Renal pelvis (tissue), 12 donors: ENCODE data around the gene SYT1. TPM values are rescaled to one million over a fixed set of nuclear protein-coding genes. Genes with fewer than 3 reads are reported as not detected.
"Not testable (repeated sequence)": the region's sequence is repeated elsewhere in the genome, so short reads cannot be mapped to it uniquely, and the experiment has no call there.

Experiments
- DNase-seq: peaks from one replicate; pipeline ENCODE4 v3.0.0-alpha.2; 2013
- long read RNA-seq, 16 experiments: transcript quantifications; one replicate each; lab custom pipeline, GENCODE V29; 2026
- polyA plus RNA-seq, 3 donors: library from polyadenylated mRNA; unstranded; fragments of 120-200 nt; gene quantifications; one replicate each; pipeline ENCODE4 v1.2.1, GENCODE V29; 2013; ENCODE audit not compliant: insufficient read length in 3 of 3

Gene SYT1
- 10 to 100 TPM; 16.4 to 19.0 (median 17.3) TPM for polyA plus RNA-seq
- long read RNA-seq, donor 1, full-length matches to known transcripts, result 3 of 3 reads
- long read RNA-seq, donor 1, partial matches to known transcripts, result 0 of 3 reads
- long read RNA-seq, donor 1, other reads (novel, unspliced or antisense), result 0 of 3 reads
- long read RNA-seq, donor 2, full-length matches to known transcripts, result 1 of 1 reads
- long read RNA-seq, donor 2, partial matches to known transcripts, result 0 of 1 reads
- long read RNA-seq, donor 2, other reads (novel, unspliced or antisense), result 0 of 1 reads
- long read RNA-seq, donor 3, full-length matches to known transcripts, result 4 of 14 reads
- long read RNA-seq, donor 3, partial matches to known transcripts, result 10 of 14 reads
- long read RNA-seq, donor 3, other reads (novel, unspliced or antisense), result 0 of 14 reads
- long read RNA-seq, donor 4, full-length matches to known transcripts, result 3 of 3 reads
- long read RNA-seq, donor 4, partial matches to known transcripts, result 0 of 3 reads
- long read RNA-seq, donor 4, other reads (novel, unspliced or antisense), result 0 of 3 reads
- long read RNA-seq, donor 5, full-length matches to known transcripts, result 1 of 1 reads
- long read RNA-seq, donor 5, partial matches to known transcripts, result 0 of 1 reads
- long read RNA-seq, donor 5, other reads (novel, unspliced or antisense), result 0 of 1 reads
- long read RNA-seq, donor 6, full-length matches to known transcripts, result 2 of 102 reads
- long read RNA-seq, donor 6, partial matches to known transcripts, result 89 of 102 reads
- long read RNA-seq, donor 6, other reads (novel, unspliced or antisense), result 11 of 102 reads
- long read RNA-seq, donor 7, full-length matches to known transcripts, result 4 of 14 reads
- long read RNA-seq, donor 7, partial matches to known transcripts, result 10 of 14 reads
- long read RNA-seq, donor 7, other reads (novel, unspliced or antisense), result 0 of 14 reads
- long read RNA-seq, donor 8, full-length matches to known transcripts, result 9 of 14 reads
- long read RNA-seq, donor 8, partial matches to known transcripts, result 5 of 14 reads
- long read RNA-seq, donor 8, other reads (novel, unspliced or antisense), result 0 of 14 reads
- long read RNA-seq, donor 9, full-length matches to known transcripts, result 2 of 7 reads
- long read RNA-seq, donor 9, partial matches to known transcripts, result 5 of 7 reads
- long read RNA-seq, donor 9, other reads (novel, unspliced or antisense), result 0 of 7 reads
- long read RNA-seq, donor 10, full-length matches to known transcripts, result 3 of 3 reads
- long read RNA-seq, donor 10, partial matches to known transcripts, result 0 of 3 reads
- long read RNA-seq, donor 10, other reads (novel, unspliced or antisense), result 0 of 3 reads
- long read RNA-seq, donor 11, full-length matches to known transcripts, result 1 of 7 reads
- long read RNA-seq, donor 11, partial matches to known transcripts, result 6 of 7 reads
- long read RNA-seq, donor 11, other reads (novel, unspliced or antisense), result 0 of 7 reads
- long read RNA-seq, donor 12, full-length matches to known transcripts, result 2 of 2 reads
- long read RNA-seq, donor 12, partial matches to known transcripts, result 0 of 2 reads
- long read RNA-seq, donor 12, other reads (novel, unspliced or antisense), result 0 of 2 reads
- long read RNA-seq, donor 13, full-length matches to known transcripts, result 2 of 2 reads
- long read RNA-seq, donor 13, partial matches to known transcripts, result 0 of 2 reads
- long read RNA-seq, donor 13, other reads (novel, unspliced or antisense), result 0 of 2 reads
- long read RNA-seq, donor 14, result 0 reads
- long read RNA-seq, donor 15, full-length matches to known transcripts, result 3 of 13 reads
- long read RNA-seq, donor 15, partial matches to known transcripts, result 10 of 13 reads
- long read RNA-seq, donor 15, other reads (novel, unspliced or antisense), result 0 of 13 reads
- long read RNA-seq, donor 16, full-length matches to known transcripts, result 6 of 6 reads
- long read RNA-seq, donor 16, partial matches to known transcripts, result 0 of 6 reads
- long read RNA-seq, donor 16, other reads (novel, unspliced or antisense), result 0 of 6 reads

- DNase-seq, result peak; percentile 85
Measured at GRCh38 chr12:78864403-78864869, at the start of gene SYT1. Gene SYT1 (plus strand): TSS chr12:78864774.

- no peak for DNase-seq
Measured at GRCh38 chr12:78818487-78818886, 46.1 kb upstream of the SYT1 start.

- no peak for DNase-seq
Measured at GRCh38 chr12:78820946-78821345, 43.6 kb upstream of the SYT1 start.

GRCh38 chr12:78824918-78825317 lies 39.7 kb upstream of the SYT1 start:
- DNase-seq, result no peak

GRCh38 chr12:78829690-78830089 lies 34.9 kb upstream of the SYT1 start:
- DNase-seq, result no peak

- DNase-seq, result no peak
Measured at GRCh38 chr12:78835493-78835892, 29.1 kb upstream of the SYT1 start.

- DNase-seq, result not testable (repeated sequence)
Measured at GRCh38 chr12:78840518-78841019, 24.0 kb upstream of the SYT1 start.

GRCh38 chr12:78853231-78853630 lies 11.3 kb upstream of the SYT1 start:
- no peak for DNase-seq

GRCh38 chr12:78863482-78864402 lies 832 bp upstream of the SYT1 start:
- DNase-seq, result peak; percentile 34

GRCh38 chr12:78864870-78865463 lies 393 bp downstream of the SYT1 start:
- peak; percentile 52 for DNase-seq

- DNase-seq, result peak; percentile 11
Measured at GRCh38 chr12:78865516-78865915, 942 bp downstream of the SYT1 start.

- DNase-seq, result no peak
Measured at GRCh38 chr12:78866518-78866917, 1.9 kb downstream of the SYT1 start.

GRCh38 chr12:78870539-78870938 lies 6.0 kb downstream of the SYT1 start:
- DNase-seq, result no peak

GRCh38 chr12:78871566-78871965 lies 7.0 kb downstream of the SYT1 start:
- no peak for DNase-seq

- DNase-seq, result no peak
Measured at GRCh38 chr12:78878459-78878858, 13.9 kb downstream of the SYT1 start.

GRCh38 chr12:78878866-78879265 lies 14.3 kb downstream of the SYT1 start:
- DNase-seq, result no peak

- DNase-seq, result no peak
Measured at GRCh38 chr12:78880078-78880477, 15.5 kb downstream of the SYT1 start.

- no peak for DNase-seq
Measured at GRCh38 chr12:78881685-78882084, 17.1 kb downstream of the SYT1 start.
